Measurements from ENCODE around the gene ENAH. TPM values are rescaled to one million over a fixed set of nuclear protein-coding genes. Genes with fewer than 3 reads are reported as not detected.

The ENAH gene
- total RNA-seq, 1 experiment from 2014 or later, result 246 TPM

GRCh38 chr1:225486856-225487255 is 166.1 kb downstream of the ENAH start:
- H3K4me1 ChIP-seq, result peaks cover 16% of the 10 kb centered on the region; the same call in 1 of the 2 replicates
- H3K36me3 ChIP-seq, result peaks cover 4% of the 10 kb centered on the region; the same call in 1 of the 2 replicates
- H3K27me3 ChIP-seq, result no peaks in the 10 kb centered on the region
- H3K9me3 ChIP-seq (replicated peaks), result no peaks in the 10 kb centered on the region
- DNase-seq, result no peak
- H3K27ac ChIP-seq, result no peak overlapping the region
- no peak overlapping the region for H3K4me3 ChIP-seq

- no peaks in the 10 kb centered on the region for H3K9me3 ChIP-seq (replicated peaks)
- H3K4me3 ChIP-seq, result no peak overlapping the region
- peaks cover 22% of the 10 kb centered on the region; the same call in 1 of the 2 replicates for H3K4me1 ChIP-seq
- DNase-seq, result no peak
- no peaks in the 10 kb centered on the region for H3K27me3 ChIP-seq
- H3K36me3 ChIP-seq, result no peaks in the 10 kb centered on the region; the same call in 1 of the 2 replicates
- H3K27ac ChIP-seq, result no peak overlapping the region
Observed at GRCh38 chr1:225485991-225486530, 166.9 kb downstream of the ENAH start.

DNA sequence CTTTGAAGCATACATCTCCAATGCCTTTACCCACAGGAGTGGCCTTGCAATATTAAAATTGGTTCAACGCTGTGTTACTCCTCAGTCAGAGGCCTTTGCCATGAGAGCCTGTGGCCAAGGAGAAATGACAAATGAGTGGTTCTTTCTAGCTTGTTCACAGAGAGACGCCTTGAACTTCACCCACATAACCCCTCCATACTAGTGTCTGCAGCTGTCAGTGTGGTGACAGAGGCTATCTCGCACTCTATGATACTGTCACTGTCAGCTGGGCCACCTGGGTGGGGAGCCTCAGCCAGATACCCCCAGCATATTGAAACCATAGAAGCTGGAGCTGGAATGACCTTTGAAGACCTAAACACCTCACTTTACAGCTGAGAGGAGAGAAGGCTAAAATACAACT is 167.7 kb downstream of the ENAH start:
- H3K36me3 ChIP-seq, result no peaks in the 10 kb centered on the region; the same call in 1 of the 2 replicates
- H3K4me3 ChIP-seq, result no peak overlapping the region
- no peaks in the 10 kb centered on the region for H3K9me3 ChIP-seq (replicated peaks)
- peaks cover 22% of the 10 kb centered on the region; the same call in 1 of the 2 replicates for H3K4me1 ChIP-seq
- H3K27ac ChIP-seq, result no peak overlapping the region
- H3K27me3 ChIP-seq, result no peaks in the 10 kb centered on the region
- no peak for DNase-seq

- no peak for DNase-seq
- Histone ChIP-seq H3K4me3 (no peak overlapping the region), H3K4me1 (peaks cover 22% of the 10 kb centered on the region; the same call in 1 of the 2 replicates), H3K9me3 (replicated peaks) (no peaks in the 10 kb centered on the region), H3K27ac (no peak overlapping the region), H3K36me3 (no peaks in the 10 kb centered on the region; the same call in 1 of the 2 replicates), H3K27me3 (no peaks in the 10 kb centered on the region)
Observed at GRCh38 chr1:225484657-225485214, 168.2 kb downstream of the ENAH start.

GRCh38 chr1:225483818-225484656 is 168.9 kb downstream of the ENAH start:
- DNase-seq, result no peak
- Histone ChIP-seq H3K36me3 (no peaks in the 10 kb centered on the region; the same call in 1 of the 2 replicates), H3K27me3 (no peaks in the 10 kb centered on the region), H3K27ac (no peak overlapping the region), H3K4me1 (peaks cover 22% of the 10 kb centered on the region; the same call in 1 of the 2 replicates), H3K4me3 (no peak overlapping the region), H3K9me3 (replicated peaks) (no peaks in the 10 kb centered on the region)

GRCh38 chr1:225482421-225482950 is 170.4 kb downstream of the ENAH start:
- no peak overlapping the region for H3K27ac ChIP-seq
- no peaks in the 10 kb centered on the region for H3K9me3 ChIP-seq (replicated peaks)
- no peaks in the 10 kb centered on the region; the same call in 1 of the 2 replicates for H3K36me3 ChIP-seq
- DNase-seq, result no peak
- peaks cover 28% of the 10 kb centered on the region for H3K4me1 ChIP-seq
- no peaks in the 10 kb centered on the region for H3K27me3 ChIP-seq
- no peak overlapping the region for H3K4me3 ChIP-seq

- Histone ChIP-seq H3K36me3 (no peaks in the 10 kb centered on the region), H3K4me3 (no peak overlapping the region), H3K4me1 (peaks cover 29% of the 10 kb centered on the region), H3K9me3 (replicated peaks) (no peaks in the 10 kb centered on the region), H3K27ac (no peak overlapping the region), H3K27me3 (no peaks in the 10 kb centered on the region)
- no peak for DNase-seq
Observed at GRCh38 chr1:225481738-225482137, 171.2 kb downstream of the ENAH start.

DNA sequence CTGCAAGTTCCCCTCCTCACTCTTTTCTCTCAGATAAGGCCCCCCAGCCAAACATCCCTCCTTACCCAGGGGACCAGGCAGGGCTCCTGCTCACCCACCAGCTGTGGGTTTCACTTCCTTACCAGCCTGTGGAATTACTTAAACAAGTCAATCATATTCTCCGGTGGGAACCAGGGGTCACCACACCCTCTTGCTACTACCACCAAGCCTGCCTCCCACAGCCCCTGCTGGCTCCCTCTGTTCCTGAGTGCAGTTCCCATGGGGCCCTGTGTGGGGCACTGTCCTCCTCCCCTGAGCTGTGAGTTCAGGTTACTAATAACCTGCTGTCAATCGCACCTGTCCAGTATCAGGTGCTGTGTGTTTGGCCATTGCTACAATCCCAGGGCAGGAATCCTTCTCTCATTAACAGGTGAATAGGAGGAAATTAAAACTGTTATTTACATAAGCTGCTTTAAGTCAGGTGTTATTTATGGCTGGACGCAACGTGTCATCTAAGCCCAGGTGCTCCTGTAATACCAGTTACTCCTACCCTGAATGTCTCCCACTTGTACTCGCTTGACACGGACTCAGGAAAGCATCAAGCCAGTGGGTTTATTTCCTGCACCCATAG is 172.0 kb downstream of the ENAH start:
- H3K27ac ChIP-seq, result no peak overlapping the region
- no peaks in the 10 kb centered on the region for H3K27me3 ChIP-seq
- DNase-seq, result peak; percentile 68 to 82
- H3K4me1 ChIP-seq, result peaks cover 29% of the 10 kb centered on the region
- no peaks in the 10 kb centered on the region for H3K9me3 ChIP-seq (replicated peaks)
- H3K4me3 ChIP-seq, result no peak overlapping the region
- H3K36me3 ChIP-seq, result no peaks in the 10 kb centered on the region

DNA sequence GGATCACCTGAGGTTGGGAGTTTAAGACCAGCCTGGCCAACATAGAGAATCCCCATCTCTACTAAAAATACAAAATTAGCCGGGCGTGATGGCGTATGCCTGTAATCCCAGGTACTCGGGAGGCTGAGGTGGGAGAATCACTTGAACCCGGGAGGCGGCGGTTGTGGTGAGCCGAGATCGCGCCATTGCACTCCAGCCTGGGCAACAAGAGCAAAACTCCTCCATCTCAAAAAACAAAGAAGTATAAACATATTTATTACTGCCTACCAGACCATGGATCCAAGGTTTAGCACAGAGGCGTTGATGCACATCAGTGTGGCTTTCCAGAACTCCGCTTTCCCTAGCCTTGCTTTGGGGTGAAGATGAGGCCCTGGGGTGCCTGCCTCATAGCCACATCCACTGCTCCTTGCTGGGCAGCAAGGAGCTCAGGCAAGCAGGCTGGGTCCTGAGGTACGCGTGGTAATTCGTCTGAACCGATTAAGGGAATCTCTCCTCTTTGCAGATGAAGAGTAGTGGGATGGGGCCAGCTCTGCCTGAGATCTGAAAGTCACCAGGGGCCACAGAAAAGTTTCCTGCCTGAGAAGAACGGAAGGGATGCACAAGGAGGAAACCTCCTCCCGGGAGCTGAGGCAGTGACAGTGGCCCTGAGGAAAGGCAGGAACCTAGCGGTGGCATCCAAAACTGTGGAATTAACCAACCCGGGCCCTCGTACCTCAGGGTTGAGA is 172.8 kb downstream of the ENAH start:
- peaks cover 25% of the 10 kb centered on the region for H3K4me1 ChIP-seq
- H3K27me3 ChIP-seq, result no peaks in the 10 kb centered on the region
- no peak overlapping the region for H3K27ac ChIP-seq
- DNase-seq, result no peak
- H3K36me3 ChIP-seq, result no peaks in the 10 kb centered on the region
- H3K4me3 ChIP-seq, result no peak overlapping the region
- no peaks in the 10 kb centered on the region for H3K9me3 ChIP-seq (replicated peaks)

DNA sequence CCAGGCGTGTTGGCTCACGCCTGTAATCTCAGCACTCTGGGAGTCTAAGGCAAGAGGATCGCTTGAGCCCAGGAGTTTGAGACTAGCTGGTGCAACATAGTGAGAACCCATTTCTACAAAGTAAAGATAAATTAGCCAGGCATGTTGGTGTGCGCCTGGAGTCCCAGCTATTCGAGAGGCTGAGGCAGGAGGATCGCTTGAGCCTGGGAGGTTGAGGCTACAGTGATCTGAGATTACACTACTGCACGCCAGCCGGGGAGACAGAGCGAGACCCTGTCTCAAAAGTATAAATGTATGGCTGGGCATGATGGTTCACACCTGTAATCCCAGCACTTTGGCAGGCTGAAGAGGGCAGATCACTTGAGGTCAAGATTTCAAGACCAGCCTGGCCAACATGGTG is 173.6 kb downstream of the ENAH start:
- H3K36me3 ChIP-seq, result no peaks in the 10 kb centered on the region
- no peak overlapping the region for H3K4me3 ChIP-seq
- no peaks in the 10 kb centered on the region for H3K27me3 ChIP-seq
- H3K4me1 ChIP-seq, result peaks cover 28% of the 10 kb centered on the region
- DNase-seq, result no peak
- H3K27ac ChIP-seq, result no peak overlapping the region
- H3K9me3 ChIP-seq (replicated peaks), result no peaks in the 10 kb centered on the region

DNA sequence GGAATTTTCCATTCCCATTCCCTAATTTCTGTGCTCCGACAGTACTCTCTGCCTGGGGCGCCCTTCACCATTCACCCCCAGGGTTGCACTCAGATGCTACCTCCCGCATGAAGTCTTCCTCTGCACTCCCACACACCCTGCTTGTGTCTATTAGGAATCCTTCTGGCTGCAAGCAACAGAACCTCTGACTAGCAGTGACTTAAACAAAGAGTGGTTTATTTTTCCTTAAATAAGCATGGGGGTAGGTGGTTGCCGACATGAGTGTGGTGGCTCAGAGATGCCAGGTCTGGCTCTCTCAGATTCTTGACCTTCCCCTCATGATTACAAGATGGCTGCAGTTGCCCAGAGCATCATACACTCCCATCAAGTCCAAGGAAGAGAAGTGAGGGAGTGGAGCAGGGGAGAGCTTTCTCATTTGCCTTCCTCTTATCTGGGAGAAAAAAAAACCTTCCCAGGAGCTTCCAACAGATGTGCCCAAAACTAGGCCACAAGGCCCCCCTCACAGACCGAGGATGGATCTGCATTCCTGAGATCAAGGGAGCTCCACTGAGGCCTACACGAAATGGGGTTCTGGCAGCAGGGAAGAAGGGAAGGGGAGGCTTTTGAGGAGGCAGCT is 175.5 kb downstream of the ENAH start:
- no peak for DNase-seq
- H3K9me3 ChIP-seq (replicated peaks), result no peaks in the 10 kb centered on the region
- no peak overlapping the region for H3K4me3 ChIP-seq
- peaks cover 22% of the 10 kb centered on the region for H3K4me1 ChIP-seq
- no peaks in the 10 kb centered on the region for H3K36me3 ChIP-seq
- peak overlapping the region; percentile 24 for H3K27ac ChIP-seq
- no peaks in the 10 kb centered on the region for H3K27me3 ChIP-seq

- no peak overlapping the region for H3K4me3 ChIP-seq
- H3K9me3 ChIP-seq (replicated peaks), result no peaks in the 10 kb centered on the region
- no peak overlapping the region for H3K27ac ChIP-seq
- DNase-seq, result no peak
- no peaks in the 10 kb centered on the region for H3K36me3 ChIP-seq
- H3K27me3 ChIP-seq, result no peaks in the 10 kb centered on the region
- peaks cover 14% of the 10 kb centered on the region for H3K4me1 ChIP-seq
Observed at GRCh38 chr1:225476538-225476988, 176.4 kb downstream of the ENAH start.

DNA sequence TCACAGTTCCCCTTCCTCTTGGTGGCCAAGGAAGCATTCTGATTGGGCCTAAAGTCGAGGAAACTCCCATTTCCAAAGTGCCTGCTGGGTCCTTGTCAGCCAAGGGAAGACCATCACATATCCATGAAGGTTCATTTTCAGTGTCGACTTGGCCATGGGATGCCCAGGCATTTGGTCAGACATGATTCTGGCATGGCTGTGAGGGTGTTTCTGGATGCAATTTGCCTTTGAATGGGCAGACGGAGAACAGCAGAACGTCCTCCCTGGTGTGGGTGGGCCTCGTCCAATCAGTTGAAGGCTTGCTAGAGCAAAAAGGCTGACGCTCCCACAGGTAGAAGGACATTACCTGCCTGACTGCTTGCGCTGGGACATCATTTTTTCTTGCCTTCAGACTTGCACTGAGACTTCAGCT is 176.8 kb downstream of the ENAH start:
- Histone ChIP-seq H3K27ac (no peak overlapping the region), H3K27me3 (no peaks in the 10 kb centered on the region), H3K4me1 (peaks cover 12% of the 10 kb centered on the region), H3K9me3 (replicated peaks) (no peaks in the 10 kb centered on the region), H3K4me3 (no peak overlapping the region), H3K36me3 (no peaks in the 10 kb centered on the region)
- DNase-seq, result no peak

Measured in SJCRH30 (cell line).